ENCODE measurements around the gene GLTP. TPM values are rescaled to one million over a fixed set of nuclear protein-coding genes. Genes with fewer than 3 reads are reported as not detected.
"Not testable (repeated sequence)": the region's sequence is repeated elsewhere in the genome, so short reads cannot be mapped to it uniquely, and the experiment has no call there.

The GLTP gene, protein sequence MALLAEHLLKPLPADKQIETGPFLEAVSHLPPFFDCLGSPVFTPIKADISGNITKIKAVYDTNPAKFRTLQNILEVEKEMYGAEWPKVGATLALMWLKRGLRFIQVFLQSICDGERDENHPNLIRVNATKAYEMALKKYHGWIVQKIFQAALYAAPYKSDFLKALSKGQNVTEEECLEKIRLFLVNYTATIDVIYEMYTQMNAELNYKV
- total RNA-seq (ENCODE audit: low replicate concordance) = 48.7 and 118 TPM in 2 replicates
- long read RNA-seq, transcript GLTP-201 (5 exons, 2,356 nt) = major isoform, 42 of 55 reads
- long read RNA-seq, partial matches to known transcripts = 10 of 55 reads
- long read RNA-seq, other reads (novel, unspliced or antisense) = 2 of 55 reads

DNA sequence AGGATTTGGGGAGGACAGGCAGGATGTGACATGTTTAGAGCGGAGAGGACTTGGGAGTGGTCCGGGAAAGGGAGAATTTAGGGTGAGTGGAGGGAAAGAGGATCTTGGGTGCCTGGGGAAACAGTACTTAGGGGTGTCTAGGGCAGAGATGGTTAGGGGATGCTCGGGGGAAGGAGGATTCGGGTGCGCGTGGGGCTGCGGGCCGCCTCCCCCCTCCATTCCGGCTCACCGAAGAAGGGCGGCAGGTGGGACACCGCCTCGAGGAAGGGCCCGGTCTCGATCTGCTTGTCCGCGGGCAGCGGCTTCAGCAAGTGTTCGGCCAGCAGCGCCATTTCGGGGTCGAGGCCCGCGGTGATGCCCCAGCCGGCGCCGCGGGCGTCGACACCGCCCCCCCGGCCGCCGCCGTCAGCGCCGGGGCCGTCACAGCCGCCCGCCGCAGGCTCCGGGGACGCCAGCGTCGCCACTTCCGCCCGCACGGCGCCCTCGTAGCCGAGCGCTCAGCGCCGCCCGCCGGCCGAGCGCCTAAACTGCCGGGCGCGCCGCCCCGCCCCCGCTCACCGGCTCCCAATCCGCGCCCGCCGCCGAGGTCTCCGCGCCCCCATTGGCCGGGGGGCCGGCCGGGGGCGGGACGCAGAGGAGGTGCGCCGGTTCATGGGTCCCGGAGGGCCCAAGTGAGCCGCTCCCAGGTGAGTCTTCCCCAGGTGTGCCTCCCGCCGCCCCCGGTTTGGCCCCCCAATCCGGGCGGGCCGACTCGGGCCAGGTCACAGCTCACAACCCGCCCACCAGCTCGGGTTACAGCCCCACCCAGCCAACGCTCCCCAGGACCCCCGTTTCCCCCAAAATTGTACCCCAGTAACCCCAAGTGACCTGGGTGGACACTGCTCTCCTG, at the start of gene GLTP:
Gene GLTP (minus strand): TSS at position 499 of the 889 bp plus-strand sequence. CDS start 167 bp downstream, at position 332.
- TF ChIP-seq, protein P1, sequence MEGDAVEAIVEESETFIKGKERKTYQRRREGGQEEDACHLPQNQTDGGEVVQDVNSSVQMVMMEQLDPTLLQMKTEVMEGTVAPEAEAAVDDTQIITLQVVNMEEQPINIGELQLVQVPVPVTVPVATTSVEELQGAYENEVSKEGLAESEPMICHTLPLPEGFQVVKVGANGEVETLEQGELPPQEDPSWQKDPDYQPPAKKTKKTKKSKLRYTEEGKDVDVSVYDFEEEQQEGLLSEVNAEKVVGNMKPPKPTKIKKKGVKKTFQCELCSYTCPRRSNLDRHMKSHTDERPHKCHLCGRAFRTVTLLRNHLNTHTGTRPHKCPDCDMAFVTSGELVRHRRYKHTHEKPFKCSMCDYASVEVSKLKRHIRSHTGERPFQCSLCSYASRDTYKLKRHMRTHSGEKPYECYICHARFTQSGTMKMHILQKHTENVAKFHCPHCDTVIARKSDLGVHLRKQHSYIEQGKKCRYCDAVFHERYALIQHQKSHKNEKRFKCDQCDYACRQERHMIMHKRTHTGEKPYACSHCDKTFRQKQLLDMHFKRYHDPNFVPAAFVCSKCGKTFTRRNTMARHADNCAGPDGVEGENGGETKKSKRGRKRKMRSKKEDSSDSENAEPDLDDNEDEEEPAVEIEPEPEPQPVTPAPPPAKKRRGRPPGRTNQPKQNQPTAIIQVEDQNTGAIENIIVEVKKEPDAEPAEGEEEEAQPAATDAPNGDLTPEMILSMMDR (conservative IDR thresholded peaks at IDR 0.05) = peak; percentile 71
- Mint-ChIP-seq H3K4me1 (ENCODE audit: unreplicated experiment) (peaks cover 44% of the 10 kb centered on the region), H3K36me3 (no peaks in the 10 kb centered on the region), H3K4me3 (peak within 1 kb of the TSS; percentile 98), H3K9me3 (no peaks in the 10 kb centered on the region), H3K27me3 (peaks cover 19% of the 10 kb centered on the region), H3K27ac (peak within 1 kb of the TSS; percentile 95)
- DNase-seq (ENCODE audit: extremely low spot score, unreplicated experiment) = peak; percentile 92

DNA sequence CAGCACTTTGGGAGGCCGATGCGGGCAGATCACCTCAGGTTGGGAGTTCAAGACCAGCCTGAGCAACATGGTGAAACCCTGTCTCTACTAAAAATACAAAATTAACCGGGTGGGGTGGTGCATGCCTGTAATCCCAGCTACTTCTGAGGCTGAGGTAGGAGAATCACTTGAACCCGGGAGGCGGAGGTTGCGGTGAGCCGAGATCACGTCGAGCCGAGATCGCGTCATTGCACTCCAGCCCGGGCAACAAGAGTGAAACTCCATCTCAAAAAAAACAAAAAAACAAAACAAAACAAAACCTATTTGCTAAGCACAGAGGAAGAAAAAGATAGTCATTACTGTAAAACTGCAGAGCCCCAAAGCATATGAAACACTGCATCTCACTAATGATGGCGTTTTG, 49.0 kb upstream of the GLTP start:
- not testable (repeated sequence) for H3K9me3 Mint-ChIP-seq; H3K27ac Mint-ChIP-seq; H3K4me3 Mint-ChIP-seq; DNase-seq (ENCODE audit: extremely low spot score, unreplicated experiment); H3K27me3 Mint-ChIP-seq
- peaks cover 18% of the 10 kb centered on the region for H3K36me3 Mint-ChIP-seq
- H3K4me1 Mint-ChIP-seq (ENCODE audit: unreplicated experiment) = peaks cover 11% of the 10 kb centered on the region

DNA sequence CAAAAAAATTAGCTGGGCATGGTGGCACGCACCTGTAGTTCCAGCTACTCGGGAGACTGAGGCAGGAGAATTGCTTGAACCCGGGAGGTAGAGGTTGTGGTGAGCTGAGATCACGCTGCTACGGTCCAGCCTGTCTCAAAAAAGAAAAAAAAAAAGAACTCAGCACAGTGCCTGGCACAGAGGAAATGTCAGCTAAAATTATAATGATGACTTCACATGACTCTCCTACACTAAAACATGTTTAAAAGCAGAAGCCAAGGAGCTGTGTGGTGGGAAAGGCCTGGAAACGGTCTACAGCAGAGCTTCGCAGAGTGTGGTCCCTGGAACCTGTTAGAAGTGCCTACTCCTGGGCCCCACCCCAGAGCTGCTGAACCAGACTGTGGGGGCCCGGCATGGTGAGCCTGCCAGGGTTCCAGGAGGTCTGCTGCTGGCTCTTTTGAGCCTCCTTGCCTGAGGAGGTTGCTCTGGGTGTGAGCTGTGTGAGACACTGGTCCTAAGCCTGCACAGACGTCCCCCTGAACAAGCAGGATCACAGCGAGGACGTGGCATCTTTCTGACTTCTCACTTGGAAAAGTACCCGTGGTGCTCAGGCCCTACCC, 47.8 kb upstream of the GLTP start:
- H3K36me3 Mint-ChIP-seq = peaks cover 12% of the 10 kb centered on the region
- no peak overlapping the region for H3K27ac Mint-ChIP-seq
- TF ChIP-seq, protein P1 (conservative IDR thresholded peaks at IDR 0.05) = no peak
- DNase-seq (ENCODE audit: extremely low spot score, unreplicated experiment) = no peak
- H3K4me3 Mint-ChIP-seq = no peak overlapping the region
- no peaks in the 10 kb centered on the region for H3K27me3 Mint-ChIP-seq
- no peaks in the 10 kb centered on the region for H3K9me3 Mint-ChIP-seq
- peaks cover 8% of the 10 kb centered on the region for H3K4me1 Mint-ChIP-seq (ENCODE audit: unreplicated experiment)

DNA sequence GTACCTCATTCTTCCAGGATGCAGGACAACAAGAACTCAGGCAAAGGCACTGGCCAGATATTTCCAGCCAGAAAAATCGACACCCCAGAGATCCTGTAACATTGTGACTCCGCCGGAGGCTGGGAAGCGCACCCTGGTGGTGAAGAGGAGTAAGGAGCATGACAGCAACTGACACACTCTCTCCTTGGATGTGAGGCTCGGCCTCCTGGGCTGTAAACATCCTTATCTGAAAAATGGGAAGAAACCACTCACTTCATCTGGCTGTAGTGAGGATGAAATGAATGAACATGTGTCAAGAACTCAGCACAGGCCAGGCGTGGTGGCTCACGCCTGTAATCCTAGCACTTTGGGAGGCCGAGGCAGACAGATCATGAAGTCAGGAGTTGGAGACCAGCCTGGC, 47.3 kb upstream of the GLTP start:
- Mint-ChIP-seq H3K4me1 (ENCODE audit: unreplicated experiment) (peaks cover 8% of the 10 kb centered on the region), H3K27ac (peak overlapping the region; percentile 75)

DNA sequence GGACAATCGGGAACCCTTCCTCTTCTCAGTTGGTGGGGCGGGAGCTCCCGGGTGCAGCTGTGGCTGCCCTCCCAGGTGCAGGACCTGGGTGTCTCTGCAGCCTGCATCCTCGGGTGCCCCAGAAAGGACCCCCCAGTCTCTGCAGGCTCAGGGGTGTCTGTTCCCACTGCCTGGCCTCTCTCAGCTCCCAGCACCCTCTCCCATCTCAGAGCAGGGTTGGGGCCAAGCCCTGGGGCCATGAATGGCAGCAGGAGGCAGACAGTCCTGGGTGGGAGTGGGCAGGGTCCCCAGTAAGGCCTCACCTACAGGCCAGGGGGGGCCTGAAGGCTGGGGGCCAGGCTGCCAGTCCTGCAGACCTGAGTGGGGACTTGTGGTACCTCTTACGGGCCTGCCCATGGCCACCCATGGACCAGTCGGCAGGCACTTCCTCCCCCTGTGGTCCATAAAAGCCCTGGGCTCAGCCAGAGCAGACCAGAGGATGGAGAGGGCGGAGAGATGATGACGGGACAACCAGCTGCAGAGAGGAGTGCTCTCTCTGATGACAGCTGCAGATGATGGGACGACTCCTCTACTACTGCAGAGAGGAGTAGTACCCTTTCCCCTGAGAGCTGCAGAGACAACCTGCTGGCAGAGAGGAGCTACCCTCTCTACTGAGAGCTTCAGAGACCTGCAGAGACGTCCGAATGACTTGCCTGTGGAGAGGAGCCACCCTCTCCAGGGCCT, 46.3 kb upstream of the GLTP start:
- no peak overlapping the region for H3K27ac Mint-ChIP-seq
- H3K4me3 Mint-ChIP-seq = no peak overlapping the region
- H3K36me3 Mint-ChIP-seq = peaks cover 7% of the 10 kb centered on the region
- H3K9me3 Mint-ChIP-seq = no peaks in the 10 kb centered on the region
- peaks cover 8% of the 10 kb centered on the region for H3K4me1 Mint-ChIP-seq (ENCODE audit: unreplicated experiment)
- TF ChIP-seq, protein P1 (conservative IDR thresholded peaks at IDR 0.05) = no peak
- DNase-seq (ENCODE audit: extremely low spot score, unreplicated experiment) = no peak
- H3K27me3 Mint-ChIP-seq = no peaks in the 10 kb centered on the region

More for the DNA sequence above, 47.3 kb upstream of the GLTP start:
- H3K4me3 Mint-ChIP-seq = no peak overlapping the region
- no peak for DNase-seq (ENCODE audit: extremely low spot score, unreplicated experiment)
- H3K9me3 Mint-ChIP-seq = no peaks in the 10 kb centered on the region
- TF ChIP-seq, protein P1 (conservative IDR thresholded peaks at IDR 0.05) = peak; percentile 77
- peaks cover 12% of the 10 kb centered on the region for H3K36me3 Mint-ChIP-seq
- H3K27me3 Mint-ChIP-seq = no peaks in the 10 kb centered on the region
